ENCODE results near the gene ZNF780B.
"Not testable (repeated sequence)": the region's sequence is repeated elsewhere in the genome, so short reads cannot be mapped to it uniquely, and the experiment has no call there.

Gene ZNF780B

DNA sequence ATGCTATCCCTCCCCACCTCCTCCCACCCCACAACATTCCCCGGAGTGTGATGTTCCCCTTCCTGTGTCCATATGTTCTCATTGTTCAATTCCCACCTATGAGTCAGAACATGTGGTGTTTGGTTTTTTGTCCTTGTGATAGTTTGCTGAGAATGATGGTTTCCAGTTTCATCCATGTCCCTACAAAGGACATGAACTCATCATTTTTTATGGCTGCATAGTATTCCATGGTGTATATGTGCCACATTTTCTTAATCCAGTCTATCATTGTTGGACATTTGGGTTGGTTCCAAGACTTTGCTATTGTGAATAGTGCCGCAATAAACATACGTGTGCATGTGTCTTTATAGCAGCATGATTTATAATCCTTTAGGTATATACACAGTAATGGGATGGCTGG, 18.0 kb downstream of the ZNF780B start:
- DNase-seq (ENCODE audit: low read depth) = not testable (repeated sequence)

DNA sequence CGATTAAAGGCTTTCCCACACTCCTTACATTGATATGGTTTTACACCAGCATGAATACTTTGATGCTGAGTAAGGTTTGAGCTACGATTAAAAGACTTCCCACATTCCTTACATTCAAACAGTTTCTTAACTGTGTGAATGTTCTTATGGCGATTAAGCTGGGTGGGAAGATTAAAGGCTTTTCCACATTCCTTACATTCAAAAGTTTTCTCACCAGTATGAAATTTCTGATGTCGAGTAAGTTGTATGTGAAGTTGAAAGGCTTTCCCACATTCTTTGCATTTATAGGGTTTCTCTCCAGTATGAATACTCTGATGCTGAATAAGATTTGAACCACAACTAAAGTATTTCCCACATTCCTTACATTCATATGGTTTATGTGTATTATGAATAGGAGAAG, 20.0 kb downstream of the ZNF780B start:
- no peak for DNase-seq (ENCODE audit: low read depth)

DNA sequence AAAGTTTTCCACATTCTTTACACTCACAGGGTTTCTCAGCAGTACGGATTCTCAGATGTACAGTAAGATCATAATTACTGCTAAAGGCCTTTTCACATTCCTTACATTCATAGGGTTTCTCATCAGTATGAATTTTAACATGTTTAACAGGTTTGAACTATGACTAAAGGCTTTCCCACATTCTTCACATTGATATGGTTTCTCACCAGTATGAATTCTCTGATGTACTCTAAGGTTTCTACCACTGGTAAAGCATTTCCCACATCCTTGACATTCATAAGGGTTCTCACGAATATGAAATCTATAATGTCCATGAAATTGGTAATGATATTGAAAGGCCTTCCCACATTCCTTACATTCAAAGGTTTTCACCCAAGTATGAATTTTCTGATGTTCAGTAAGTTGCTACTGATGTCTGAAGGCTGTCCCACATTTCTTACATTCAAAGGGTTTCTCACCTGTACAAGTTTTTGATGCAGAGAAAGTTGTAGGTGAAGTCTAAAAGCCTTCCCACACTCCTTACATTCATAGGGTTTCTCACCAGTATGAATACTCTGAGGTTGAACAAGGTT, 22.0 kb downstream of the ZNF780B start:
- no peak for DNase-seq (ENCODE audit: low read depth)

DNA sequence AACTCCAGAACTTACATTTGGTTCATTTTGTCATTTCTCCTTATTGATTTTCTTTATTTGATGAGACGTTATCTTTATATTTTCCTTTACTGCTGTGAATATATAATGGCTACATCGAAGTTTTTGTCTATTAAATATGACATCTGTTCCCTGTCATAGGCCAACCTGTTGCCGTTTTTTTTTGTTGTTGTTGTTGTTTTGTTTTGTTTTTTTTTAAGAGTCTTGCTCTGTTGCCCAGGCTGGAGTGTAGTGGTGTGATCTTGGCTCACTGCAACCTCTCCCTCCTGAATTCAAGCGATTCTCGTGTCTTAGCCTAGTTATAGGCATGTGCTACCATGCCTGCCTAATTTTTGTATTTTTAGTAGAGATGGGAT, 29.4 kb downstream of the ZNF780B start:
- DNase-seq (ENCODE audit: low read depth) = no peak

DNA sequence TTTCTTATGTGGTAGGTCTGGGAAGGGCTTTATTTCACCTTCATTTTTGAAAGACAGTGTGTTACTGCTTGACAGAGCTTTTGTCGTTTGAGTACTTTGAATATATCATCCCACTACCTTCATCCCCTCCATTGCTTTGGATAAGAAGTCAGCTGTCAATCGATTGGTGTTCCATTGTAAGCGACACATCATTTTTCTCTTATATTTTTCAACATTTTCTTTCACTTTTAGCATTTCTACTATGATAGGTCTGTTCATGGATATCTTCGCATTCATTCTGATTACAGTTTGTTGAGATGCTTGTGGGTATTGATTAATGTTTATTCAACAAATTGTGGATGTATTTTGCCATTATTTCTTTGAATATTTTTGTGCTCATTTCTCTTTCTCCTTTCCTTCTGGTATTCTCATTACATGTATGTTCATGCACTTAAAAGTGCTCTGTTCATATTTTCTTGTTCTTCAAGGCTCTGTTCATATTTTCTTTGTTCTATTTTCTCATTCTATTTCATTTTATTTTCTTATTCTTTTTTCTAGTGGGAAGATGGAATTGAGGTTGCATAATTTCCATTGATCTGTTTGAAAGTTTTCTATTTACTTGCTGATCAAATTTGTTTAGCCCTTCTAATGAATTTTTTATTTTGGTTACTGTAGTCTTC, 30.0 kb downstream of the ZNF780B start:
- no peak for DNase-seq (ENCODE audit: low read depth)

DNA sequence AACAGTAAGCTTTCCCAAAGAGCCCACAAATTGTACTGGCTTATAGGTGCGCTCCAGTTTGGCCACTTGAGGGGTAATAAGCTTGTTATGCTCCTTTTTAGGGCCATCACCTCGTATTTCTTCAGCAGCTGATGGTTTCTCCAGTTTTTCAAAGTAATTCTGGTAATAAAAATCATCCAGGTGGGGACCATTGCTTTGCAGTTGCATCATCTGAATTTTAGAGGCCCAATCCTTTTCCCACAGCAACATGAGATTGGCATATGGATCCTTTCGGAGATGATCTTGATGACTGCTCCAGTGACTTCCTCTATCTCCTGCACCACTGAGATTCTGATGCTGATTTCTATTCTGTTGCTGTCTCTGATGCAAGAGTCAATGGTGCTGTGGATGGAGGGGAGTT, 32.1 kb downstream of the ZNF780B start:
- no peak for DNase-seq (ENCODE audit: low read depth)

DNA sequence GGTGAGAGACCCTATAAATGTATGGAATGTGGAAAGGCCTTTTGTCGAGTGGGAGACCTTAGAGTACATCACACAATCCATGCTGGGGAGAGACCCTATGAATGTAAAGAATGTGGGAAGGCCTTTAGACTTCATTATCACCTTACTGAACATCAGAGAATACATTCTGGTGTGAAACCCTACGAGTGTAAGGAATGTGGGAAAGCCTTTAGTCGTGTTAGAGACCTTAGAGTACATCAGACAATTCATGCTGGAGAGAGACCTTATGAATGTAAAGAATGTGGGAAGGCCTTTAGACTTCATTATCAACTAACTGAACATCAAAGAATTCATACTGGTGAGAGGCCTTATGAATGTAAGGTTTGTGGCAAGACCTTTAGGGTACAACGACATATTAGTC, 42.0 kb downstream of the ZNF780B start:
- DNase-seq (ENCODE audit: low read depth) = no peak

DNA sequence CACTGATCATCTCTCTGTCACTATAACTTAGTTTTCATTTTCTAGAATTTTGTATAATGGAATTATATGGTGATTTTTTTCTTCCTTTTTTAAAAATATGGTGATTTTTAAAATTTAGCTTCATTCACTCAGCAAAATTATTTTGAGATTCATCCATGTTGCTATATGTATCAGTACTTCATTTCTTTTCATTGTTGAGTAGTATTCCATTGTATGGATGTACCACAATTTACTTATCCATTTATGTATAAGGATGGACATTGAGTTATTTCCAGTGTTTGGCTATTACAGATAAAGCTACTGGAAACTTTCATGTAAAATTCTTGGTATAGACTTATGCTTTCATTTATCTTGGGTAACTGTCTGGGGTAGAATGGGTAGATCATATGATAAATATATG, 46.4 kb downstream of the ZNF780B start:
- no peak for DNase-seq (ENCODE audit: low read depth)

DNA sequence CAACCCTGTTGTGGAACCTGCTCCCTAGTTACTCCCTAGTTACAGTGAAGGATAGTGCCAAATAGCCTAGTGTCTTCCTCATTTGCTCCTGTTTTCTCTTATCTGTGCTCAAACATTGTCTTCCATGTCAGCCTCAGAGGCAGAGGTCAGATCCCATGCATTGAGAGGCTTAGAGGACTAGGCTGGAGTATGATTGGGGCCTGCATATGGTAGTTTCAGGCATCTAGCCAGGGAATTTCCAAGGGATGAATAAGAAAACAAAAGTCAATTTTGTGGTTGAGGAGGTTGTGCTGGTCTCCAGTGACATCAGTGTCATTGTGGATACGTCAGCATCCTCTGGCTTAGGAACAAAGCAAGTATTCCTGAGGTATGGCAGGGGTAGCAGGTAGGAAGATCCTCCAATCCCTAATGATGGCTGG, 49.7 kb downstream of the ZNF780B start:
- peak; percentile 90 for DNase-seq (ENCODE audit: low read depth)

DNA sequence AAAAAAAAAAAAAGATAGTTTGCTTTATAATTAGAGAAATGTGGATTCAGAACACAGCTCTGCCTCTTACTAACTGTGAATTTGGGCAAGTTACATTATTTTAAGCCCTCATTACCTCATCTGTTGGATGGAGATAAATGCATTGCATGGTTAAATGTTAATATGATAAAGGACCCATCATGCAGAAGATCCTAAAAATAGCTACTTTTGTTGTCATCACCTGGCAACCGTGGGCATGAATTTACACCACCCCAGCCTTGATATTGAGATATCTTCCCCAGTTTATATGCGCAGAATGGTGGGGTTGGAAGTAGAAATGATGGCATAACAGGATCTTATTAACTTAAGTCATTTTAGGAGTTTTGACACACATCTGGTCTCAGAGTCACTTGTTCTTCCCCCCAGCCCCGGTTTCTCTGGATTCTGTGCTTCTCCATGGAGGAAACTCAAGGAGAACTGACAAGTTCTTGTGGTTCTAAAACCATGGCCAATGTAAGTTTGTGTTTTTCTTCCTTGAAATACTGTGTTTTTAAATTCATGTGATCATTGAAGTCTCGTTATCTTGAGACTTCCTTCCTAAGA, 50.2 kb downstream of the ZNF780B start:
- DNase-seq (ENCODE audit: low read depth) = no peak

DNA sequence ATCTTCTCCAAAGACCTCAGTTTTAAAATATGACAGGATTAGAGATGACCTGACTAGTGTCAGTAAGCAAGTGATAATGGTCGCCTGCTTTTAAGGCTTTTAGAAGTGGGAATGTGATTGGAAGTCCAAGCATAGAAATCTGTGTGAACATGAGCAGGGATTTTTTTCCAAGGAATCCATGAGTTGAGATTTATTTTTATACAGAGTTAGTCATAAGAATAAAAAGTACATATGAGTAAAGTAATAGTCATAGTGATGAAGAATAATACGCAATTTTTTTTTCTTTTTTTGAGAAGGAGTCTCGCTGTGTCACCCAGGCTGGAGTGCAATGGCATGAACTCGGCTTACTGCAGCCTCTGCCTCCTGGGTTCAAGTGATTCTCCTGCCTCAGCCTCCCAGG, 57.5 kb downstream of the ZNF780B start:
- peak; percentile 11 for DNase-seq (ENCODE audit: low read depth)

DNA sequence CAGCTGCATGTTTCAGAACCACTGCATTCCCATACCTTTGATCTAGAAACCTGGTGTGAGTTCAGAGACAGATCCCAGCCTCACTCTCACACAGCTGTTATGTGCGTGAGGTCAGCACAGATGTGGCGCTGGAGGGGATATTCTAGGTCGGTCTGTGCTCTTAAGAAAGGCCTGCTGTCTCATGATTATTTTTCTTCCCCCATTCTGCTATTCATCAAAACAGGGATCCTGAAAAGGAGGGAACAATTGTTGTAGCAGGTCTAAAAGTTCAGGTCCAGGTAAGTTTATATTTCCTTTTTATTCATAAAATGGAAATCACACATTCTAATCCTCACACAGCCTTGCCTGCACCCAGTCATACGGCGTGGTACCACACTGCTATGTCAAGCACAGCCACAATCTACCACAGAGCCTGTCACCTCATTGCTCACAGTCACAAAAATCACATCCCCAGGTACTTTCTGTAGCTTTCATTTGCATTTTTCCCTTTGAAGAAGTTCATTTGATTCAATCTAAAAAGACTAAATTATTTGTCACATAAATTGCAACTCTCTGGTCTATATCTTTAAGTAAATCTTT, 58.3 kb downstream of the ZNF780B start:
- DNase-seq (ENCODE audit: low read depth) = peak; percentile 28

DNA sequence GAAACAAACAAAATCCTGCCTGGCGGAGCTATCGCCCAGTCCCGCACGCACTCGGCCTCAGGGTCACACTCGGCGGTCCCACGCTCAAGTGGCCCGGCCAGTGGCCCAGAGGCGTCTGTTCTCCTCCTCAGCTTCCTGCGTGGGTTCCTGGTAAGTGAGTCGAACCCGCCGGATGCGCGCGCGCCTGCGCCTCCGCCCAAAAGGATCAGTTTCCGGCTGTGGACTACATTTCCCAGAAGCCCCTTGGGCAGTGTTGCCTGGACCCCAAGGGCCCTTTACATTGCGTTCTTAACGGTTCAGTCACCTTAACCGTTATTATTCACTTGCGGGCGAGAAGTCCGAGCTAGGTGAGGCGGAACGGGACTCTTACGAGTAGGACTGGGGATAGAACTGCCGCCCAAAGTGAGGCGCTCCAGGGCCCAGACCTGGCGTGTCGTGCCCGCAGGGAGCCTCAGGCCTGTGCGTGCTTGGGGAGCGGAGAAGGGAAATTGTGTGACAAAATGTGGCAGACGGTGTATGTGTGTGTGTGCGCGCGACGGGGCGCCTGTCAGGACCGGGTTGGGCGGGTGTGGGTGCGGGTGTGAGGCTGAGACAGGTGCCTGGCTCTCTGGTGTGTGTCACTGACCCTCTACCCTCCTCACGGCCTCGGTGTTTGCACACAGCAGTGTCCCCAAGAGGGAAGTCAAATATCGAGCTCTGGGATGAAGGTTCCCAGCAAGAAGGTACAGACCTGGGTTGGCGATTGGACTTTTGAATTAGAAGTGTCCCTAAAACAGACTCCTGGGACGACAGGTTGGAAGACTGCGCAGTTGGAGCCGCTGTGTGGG, 59.0 kb downstream of the ZNF780B start, which contains the start of gene ZNF546:
Gene ZNF546, plus strand, starts transcription at position 250 of the 827 bp plus-strand sequence. CDS start 1,267 bp downstream, outside the sequence.
- DNase-seq (ENCODE audit: low read depth) = peak; percentile 90

DNA sequence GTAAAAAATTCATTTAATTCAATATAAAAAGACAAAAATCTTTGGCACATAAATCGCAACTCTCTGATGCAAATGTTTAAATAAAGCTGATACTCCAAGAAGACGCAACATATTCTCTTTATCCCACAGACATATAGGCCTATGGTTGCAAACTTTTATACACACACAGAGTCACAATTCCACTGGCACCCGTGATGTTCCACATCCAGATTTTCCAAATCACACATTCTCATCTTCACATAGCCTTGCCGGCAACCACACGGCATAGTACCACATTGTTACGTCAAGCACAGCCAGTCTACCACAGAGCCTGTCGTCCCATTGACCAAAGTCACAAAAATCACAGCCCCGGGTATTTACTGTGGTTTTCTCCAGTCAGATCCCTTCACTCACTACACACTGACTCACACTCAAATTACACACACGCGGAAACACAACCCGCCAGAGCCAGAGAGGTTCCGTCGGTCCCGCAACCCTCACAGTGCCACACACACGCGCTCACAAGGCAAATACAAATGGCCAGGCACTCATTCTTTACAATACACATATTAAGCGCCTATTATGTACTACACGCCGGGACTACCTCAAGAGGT, 59.7 kb downstream of the ZNF780B start:
- peak; percentile 59 for DNase-seq (ENCODE audit: low read depth)

DNA sequence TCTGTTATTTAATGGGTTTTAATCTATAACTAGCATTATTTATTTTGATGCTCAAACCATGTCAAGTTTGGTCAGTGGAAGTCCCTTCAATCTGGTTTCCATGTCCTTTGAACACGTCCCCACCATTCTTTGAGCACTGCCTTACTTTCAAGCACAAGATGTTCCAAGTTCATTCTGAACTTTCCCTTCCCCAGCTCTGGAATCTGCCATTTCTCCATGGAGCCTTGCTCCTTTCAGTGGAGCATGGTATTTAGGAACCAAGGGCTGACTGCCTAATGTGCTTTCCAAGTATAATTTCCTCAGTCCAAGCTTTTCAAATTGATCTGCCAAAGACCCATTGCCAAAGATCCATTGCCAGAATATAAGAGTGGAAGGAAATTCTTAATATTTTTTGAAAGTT, 60.2 kb downstream of the ZNF780B start:
- no peak for DNase-seq (ENCODE audit: low read depth)

DNA sequence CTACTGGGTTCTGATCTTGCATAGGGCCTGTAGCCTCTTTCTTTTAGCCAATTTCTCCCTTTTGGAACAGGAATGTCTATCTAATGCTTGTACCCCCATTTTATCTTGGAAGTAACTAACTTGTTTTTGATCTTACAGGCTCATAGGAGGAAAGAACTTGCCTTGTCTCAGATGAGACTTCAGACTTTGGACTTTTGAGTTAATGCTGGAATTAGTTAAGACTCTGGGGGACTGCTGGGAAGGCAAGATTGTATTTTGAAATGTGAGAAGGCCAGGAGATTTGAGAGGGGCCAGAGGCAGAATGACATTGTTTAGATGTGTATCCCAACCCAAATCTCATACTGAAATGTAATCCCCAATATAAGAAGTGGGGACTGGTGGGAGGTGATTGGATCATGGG, 61.7 kb downstream of the ZNF780B start:
- no peak for DNase-seq (ENCODE audit: low read depth)

DNA sequence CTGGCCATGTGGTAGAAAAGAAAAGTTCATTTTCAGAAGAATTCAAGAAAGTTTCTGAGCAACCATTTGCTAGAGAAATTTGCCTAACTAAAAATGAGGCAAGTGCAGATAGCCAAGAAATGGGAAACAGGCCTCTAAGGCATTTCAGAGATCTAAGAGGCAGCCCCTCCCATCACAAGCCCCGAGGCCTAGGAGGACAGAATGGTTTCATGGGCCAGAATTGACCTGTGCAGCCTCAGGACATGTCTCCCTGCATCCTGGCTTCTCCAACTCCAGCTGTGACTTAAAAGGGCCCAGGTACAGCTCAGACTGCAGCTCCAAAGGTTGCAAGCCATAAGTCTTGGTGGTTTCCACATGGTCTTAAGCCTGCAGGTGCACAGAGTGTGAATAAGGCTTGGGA, 62.4 kb downstream of the ZNF780B start:
- no peak for DNase-seq (ENCODE audit: low read depth)

DNA sequence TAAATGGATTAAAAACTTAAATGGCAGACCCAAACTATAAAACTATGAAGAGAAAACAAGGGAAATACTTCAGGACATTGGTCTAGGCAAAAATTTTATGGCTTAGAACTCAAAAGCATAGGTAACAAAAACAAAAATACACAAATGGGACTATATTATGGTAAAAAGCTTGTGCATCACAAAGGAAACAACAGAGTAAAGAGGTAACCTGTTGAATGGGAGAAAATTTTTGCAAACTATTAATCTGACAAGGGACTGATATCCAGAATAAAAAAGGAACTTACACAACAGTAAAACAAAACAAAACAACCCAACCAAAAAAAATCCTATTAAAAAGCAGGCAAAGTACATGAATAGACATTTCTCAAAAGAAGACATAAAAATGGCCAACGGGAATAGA, 68.4 kb downstream of the ZNF780B start:
- DNase-seq (ENCODE audit: low read depth) = no peak

DNA sequence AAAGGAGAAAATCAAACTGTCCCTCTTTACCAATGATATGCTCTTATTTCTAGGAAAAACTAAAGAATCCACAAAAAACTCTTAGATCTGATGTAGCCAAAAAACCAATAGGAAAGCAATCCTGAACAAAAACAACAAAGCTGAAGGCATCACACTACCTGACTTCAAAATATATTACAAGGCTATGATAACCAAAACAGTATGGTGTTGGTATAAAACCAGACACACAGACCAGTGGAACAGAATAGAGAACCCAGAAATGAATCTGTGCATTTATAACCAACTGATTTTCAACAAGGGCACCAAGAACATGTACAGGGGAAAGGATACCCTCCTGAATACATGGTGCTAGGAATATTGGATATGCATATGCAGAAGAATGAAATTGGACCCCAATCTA, 68.9 kb downstream of the ZNF780B start:
- no peak for DNase-seq (ENCODE audit: low read depth)

DNA sequence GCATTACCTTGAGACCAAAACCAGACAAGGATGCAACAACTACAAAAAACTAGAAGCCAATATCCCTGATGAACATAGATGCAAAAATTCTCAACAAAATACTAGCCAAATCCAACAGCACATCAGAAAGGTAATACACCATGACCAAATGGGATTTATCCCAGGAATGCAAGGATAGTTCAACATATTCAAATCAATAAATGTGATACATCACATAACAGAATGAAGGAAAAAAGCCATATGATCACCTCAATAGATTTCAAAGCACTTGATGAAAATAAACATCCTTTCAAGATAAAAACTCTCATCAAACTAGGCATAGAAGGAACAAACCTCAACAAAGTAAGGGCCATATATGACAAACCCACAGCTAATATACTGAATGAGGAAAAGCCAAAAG, 69.4 kb downstream of the ZNF780B start:
- DNase-seq (ENCODE audit: low read depth) = no peak

DNA sequence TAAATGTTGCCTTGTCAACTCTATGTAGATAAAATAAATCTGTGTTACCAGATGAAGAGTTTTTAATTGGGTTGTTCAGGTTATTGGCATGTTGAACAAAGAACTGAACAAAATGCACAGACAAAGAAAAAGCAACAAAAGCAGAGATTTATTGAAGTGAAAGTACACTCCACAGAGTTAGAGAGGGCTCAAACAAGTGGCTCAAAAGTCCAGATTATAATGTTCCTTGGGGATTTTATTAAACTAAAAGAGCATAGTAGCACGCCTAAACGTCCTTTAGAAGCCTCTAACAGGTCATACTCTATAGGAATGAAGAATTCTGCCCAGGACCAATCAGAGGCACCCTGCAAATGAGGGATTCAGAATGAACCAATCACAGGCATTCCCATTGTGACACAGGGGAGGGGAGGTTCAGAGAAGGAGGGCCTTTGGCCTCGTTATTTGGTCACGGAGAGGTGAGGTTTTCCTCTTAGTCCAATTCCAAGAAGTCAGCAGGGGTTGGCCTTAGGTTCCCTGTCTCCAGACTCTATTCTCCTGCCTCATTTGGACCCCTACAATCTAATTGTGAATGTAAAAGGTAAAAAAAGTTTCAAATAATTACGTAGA, 72.2 kb downstream of the ZNF780B start:
- DNase-seq (ENCODE audit: low read depth) = no peak

DNA sequence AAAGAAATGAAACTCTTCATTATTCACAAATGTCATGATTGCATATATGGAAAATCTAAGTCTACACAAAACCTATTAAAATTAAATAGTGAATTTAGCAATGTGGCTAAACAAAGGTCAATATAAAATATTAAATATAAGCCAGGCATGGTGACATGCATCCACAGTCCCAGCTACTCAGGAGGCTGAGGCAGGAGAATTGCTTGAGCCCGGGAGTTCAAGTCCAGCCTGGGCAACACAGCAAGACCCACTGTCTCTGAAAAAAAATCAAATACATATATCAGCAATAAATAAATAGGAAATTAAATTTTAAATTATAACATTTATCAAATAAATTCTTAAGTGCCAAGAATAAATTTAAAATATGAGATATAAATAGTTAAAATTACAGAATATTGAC, 73.1 kb downstream of the ZNF780B start:
- DNase-seq (ENCODE audit: low read depth) = no peak
